Upper lobe of left lung (tissue), 4 donors: Measurements from ENCODE around the gene DDIT4.

Experiments used
- EP300 ChIP-seq, 4 donors: sonication (generic); formaldehyde crosslinking; IDR thresholded peaks; one replicate each; pipeline ENCODE4 v1.5.1; 2017; ENCODE audit warnings: antibody characterized with exemption in 4 of 4, control low read depth in 2 of 4
- POLR2A ChIP-seq, 4 donors: fragments of 450-650 bp; IDR thresholded peaks; one replicate each; pipeline ENCODE4 v1.5.1; 2016 to 2017; ENCODE audit warnings: antibody characterized with exemption in 4 of 4, mild to moderate bottlenecking in 2 of 4
- POLR2AphosphoS5 ChIP-seq, 2 donors: sonication (generic); formaldehyde crosslinking; IDR thresholded peaks; one replicate each; pipeline ENCODE4 v1.5.1; 2017; ENCODE audit warnings: antibody characterized with exemption in 2 of 2
- TF ChIP-seq, protein P1 (sequence below), 6 experiments: fragments of 450-650 bp in 4 of 6; fragments of 200-600 bp in 2 of 6; sonication (generic) in 2 of 6; IDR thresholded peaks; one replicate each; pipeline ENCODE4 v1.5.1; 2016 to 2019; ENCODE audit warnings: antibody characterized with exemption in 6 of 6

DNA sequence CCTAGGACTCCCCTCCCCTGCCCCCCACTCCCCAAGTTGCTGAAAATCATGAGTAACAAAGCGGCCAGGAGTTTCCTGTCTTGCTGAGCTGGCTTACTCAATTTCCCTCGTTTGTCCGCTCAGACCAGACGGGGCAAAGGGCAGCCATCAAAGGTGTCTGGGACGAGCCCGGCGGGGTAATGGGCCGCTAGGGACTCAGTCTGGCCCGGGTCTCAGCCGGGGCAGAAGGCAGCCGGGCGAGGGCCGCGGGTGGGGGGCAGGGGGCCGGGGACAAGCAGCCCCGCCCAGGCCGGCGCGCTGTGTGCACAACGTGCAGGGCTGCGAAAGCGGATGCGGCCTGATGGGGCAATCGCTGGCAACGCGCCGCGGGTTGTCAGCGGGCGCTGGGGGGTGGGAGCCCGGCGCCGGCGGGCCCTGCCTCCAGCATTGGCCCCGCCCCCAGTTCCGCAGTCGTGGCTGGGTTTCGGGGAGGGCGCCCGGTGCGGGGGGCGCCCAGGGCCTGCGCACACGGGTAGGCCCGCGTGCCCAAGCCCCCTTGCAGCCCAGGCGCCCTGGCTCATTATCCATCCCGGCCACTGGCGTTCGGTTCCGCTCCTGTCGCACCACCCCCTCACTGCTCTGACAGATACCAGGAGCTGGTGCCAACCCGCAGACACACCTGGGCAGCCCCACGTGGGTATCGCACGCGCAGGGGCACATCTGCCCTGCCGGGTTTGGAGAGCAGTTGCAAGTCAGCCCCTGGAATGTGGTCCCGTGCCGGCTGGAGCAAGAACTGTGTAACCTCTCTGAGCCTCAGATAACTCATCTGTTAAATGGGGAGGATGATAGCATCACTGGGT is 45.9 kb downstream of the DDIT4 start:
- TF ChIP-seq, protein P1, sequence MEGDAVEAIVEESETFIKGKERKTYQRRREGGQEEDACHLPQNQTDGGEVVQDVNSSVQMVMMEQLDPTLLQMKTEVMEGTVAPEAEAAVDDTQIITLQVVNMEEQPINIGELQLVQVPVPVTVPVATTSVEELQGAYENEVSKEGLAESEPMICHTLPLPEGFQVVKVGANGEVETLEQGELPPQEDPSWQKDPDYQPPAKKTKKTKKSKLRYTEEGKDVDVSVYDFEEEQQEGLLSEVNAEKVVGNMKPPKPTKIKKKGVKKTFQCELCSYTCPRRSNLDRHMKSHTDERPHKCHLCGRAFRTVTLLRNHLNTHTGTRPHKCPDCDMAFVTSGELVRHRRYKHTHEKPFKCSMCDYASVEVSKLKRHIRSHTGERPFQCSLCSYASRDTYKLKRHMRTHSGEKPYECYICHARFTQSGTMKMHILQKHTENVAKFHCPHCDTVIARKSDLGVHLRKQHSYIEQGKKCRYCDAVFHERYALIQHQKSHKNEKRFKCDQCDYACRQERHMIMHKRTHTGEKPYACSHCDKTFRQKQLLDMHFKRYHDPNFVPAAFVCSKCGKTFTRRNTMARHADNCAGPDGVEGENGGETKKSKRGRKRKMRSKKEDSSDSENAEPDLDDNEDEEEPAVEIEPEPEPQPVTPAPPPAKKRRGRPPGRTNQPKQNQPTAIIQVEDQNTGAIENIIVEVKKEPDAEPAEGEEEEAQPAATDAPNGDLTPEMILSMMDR (IDR thresholded peaks at IDR 0.05): peak in 3 of 6 experiments; percentile 10 to 22 (median 13)
- peak; percentile 88 to 89 for TF ChIP-seq POLR2AphosphoS5 (IDR thresholded peaks at IDR 0.05)
- TF ChIP-seq POLR2A (IDR thresholded peaks at IDR 0.05): peak in 1 of 4 donors; percentile 83
- peak in 2 of 4 donors; percentile 78 to 79 for TF ChIP-seq EP300 (IDR thresholded peaks at IDR 0.05)
